Measurements from ENCODE around the gene IL32.

The IL32 gene

DNA sequence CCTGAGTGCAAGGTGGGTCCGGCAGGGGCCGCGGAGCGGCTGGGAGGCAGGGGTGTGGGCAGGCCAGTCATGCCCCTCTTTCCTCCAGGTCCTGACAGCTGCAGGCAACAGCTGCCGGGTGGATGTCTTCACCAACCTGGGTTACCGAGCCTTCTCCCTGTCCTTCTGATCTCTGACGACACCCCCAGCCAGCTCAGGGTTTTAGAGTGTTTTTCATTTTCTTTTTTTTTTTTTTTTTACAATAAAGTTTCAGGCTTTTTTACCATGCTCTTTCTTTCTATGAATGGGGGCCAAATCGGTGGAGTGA, 38.0 kb upstream of the IL32 start:
- no peaks in the 10 kb centered on the region for H3K9me3 ChIP-seq (ENCODE audit: control insufficient read depth, insufficient read depth, low read depth, low read length)
- POLR2A ChIA-PET: interaction anchor here (0.7 to 11.9 kb wide), 14 partner anchors 7 to 145 kb away, joined by 3 to 247 read pairs (median 6); partner anchors contain the start of genes KREMEN2, MMP25, TNFRSF12A and ZNF205
- CTCF ChIA-PET: interaction anchor here (0.5 to 9.2 kb wide), 18 partner anchors 8 to 1576 kb away, joined by 3 to 149 read pairs (median 4); partner anchors contain the start of genes BICDL2 and TNFRSF12A
- TF ChIP-seq YY1 (tag by site-specific recombination; IDR thresholded peaks at IDR 0.05) (no peak), ZNF391 (tag by site-specific recombination; IDR thresholded peaks at IDR 0.05; ENCODE audit: borderline replicate concordance, low read depth) (no peak), ZNF274 (IDR thresholded peaks at IDR 0.05; ENCODE audit: low read length) (no peak), ZNF274 (tag by site-specific recombination; IDR thresholded peaks at IDR 0.05; ENCODE audit: borderline replicate concordance) (no peak), ZNF335 (tag by site-specific recombination; conservative IDR thresholded peaks at IDR 0.05) (no peak), MYNN (tag by site-specific recombination; IDR thresholded peaks at IDR 0.05; ENCODE audit: borderline replicate concordance) (no peak), ZNF292 (tag by site-specific recombination; IDR thresholded peaks at IDR 0.05; ENCODE audit: borderline replicate concordance, low read depth) (no peak), ZNF791 (tag by site-specific recombination; IDR thresholded peaks at IDR 0.05) (no peak), ZNF701 (tag by site-specific recombination; IDR thresholded peaks at IDR 0.05) (no peak), ZNF585B (tag by site-specific recombination; IDR thresholded peaks at IDR 0.05) (no peak), ZNF350 (tag by site-specific recombination; IDR thresholded peaks at IDR 0.05) (no peak)
- TF ChIP-seq, protein P1, sequence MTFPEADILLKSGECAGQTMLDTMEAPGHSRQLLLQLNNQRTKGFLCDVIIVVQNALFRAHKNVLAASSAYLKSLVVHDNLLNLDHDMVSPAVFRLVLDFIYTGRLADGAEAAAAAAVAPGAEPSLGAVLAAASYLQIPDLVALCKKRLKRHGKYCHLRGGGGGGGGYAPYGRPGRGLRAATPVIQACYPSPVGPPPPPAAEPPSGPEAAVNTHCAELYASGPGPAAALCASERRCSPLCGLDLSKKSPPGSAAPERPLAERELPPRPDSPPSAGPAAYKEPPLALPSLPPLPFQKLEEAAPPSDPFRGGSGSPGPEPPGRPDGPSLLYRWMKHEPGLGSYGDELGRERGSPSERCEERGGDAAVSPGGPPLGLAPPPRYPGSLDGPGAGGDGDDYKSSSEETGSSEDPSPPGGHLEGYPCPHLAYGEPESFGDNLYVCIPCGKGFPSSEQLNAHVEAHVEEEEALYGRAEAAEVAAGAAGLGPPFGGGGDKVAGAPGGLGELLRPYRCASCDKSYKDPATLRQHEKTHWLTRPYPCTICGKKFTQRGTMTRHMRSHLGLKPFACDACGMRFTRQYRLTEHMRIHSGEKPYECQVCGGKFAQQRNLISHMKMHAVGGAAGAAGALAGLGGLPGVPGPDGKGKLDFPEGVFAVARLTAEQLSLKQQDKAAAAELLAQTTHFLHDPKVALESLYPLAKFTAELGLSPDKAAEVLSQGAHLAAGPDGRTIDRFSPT (tag by site-specific recombination; IDR thresholded peaks at IDR 0.05): no peak
- H3K4me1 ChIP-seq (ENCODE audit: control insufficient read depth, insufficient read depth, low read length): peaks cover 14% of the 10 kb centered on the region
- H3K4me3 ChIP-seq (ENCODE audit: low read depth, low read length): no peak overlapping the region
- peaks cover 0 to 22% of the 10 kb centered on the region in 2 experiments; a peak in 1 of 3 replicates for H3K36me3 ChIP-seq (ENCODE audit: control insufficient read depth in 2 of 2, insufficient read depth in 1 of 2, low read length in 2 of 2)
- no peak overlapping the region for H3K27ac ChIP-seq (ENCODE audit: extremely low read depth, low read depth, low read length)

DNA sequence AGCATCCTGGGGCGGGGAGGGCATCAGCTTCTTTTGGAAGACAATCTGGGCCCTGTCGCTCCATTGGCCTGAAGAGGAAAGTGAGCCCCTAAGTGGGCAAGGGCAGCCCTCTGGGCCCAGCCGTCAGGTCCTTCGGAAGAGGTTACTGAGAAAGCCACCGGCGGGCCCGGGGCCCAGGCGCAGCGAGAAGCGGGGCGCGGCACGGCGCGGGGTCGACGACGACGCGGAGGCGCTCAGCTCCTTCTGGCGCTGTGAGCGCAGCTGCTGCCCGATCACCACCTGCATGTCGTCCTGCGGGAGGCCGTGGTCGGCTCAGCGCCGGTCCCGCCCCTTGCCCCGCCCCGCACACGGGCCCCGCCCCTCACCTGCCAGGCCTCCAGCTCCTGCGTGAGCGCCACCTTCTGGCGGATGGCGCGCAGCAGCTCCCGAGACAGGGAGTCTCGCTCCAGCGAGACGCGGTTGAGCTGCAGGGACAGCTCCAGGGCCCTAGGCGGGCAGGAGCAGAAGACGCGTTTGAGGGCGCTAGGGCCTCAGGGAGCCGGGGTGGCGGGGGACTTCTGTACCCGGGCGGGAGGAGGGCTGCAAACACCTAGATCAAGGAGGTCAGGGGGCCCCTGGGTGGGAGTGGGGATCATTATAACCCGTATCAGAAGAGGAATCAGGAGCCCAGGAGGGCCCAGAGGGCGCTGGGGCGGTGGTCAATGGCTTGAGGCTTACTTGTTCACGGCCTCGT, 37.3 kb upstream of the IL32 start:
- H3K4me3 ChIP-seq (ENCODE audit: low read depth, low read length): no peak overlapping the region
- H3K27ac ChIP-seq (ENCODE audit: extremely low read depth, low read depth, low read length): no peak overlapping the region
- ChIA-PET CTCF (interaction anchor here (0.5 to 9.2 kb wide), 24 partner anchors 9 to 379 kb away, joined by 3 to 149 read pairs (median 4); partner anchors contain the start of genes BICDL2, MMP25 and TNFRSF12A), POLR2A (interaction anchor here (0.7 to 11.9 kb wide), 17 partner anchors 8 to 144 kb away, joined by 3 to 247 read pairs (median 5); partner anchors contain the start of genes KREMEN2, MMP25, PAQR4 and TNFRSF12A)
- H3K4me1 ChIP-seq (ENCODE audit: control insufficient read depth, insufficient read depth, low read length): peaks cover 7% of the 10 kb centered on the region
- no peaks in the 10 kb centered on the region for H3K9me3 ChIP-seq (ENCODE audit: control insufficient read depth, insufficient read depth, low read depth, low read length)
- H3K36me3 ChIP-seq (ENCODE audit: control insufficient read depth in 2 of 2, insufficient read depth in 1 of 2, low read length in 2 of 2): peaks cover 0 to 22% of the 10 kb centered on the region in 2 experiments; a peak in 1 of 3 replicates
- TF ChIP-seq, protein P2, sequence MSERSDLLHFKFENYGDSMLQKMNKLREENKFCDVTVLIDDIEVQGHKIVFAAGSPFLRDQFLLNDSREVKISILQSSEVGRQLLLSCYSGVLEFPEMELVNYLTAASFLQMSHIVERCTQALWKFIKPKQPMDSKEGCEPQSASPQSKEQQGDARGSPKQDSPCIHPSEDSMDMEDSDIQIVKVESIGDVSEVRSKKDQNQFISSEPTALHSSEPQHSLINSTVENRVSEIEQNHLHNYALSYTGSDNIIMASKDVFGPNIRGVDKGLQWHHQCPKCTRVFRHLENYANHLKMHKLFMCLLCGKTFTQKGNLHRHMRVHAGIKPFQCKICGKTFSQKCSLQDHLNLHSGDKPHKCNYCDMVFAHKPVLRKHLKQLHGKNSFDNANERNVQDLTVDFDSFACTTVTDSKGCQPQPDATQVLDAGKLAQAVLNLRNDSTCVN (tag by site-specific recombination; optimal IDR thresholded peaks at IDR 0.05): peak; percentile 72
- TF ChIP-seq ZNF596 (tag by site-specific recombination; IDR thresholded peaks at IDR 0.05): no peak
- no peak for TF ChIP-seq ZNF366 (tag by site-specific recombination; conservative IDR thresholded peaks at IDR 0.05)
- TF ChIP-seq ZNF621 (tag by site-specific recombination; IDR thresholded peaks at IDR 0.05): no peak
- TF ChIP-seq, protein P3, sequence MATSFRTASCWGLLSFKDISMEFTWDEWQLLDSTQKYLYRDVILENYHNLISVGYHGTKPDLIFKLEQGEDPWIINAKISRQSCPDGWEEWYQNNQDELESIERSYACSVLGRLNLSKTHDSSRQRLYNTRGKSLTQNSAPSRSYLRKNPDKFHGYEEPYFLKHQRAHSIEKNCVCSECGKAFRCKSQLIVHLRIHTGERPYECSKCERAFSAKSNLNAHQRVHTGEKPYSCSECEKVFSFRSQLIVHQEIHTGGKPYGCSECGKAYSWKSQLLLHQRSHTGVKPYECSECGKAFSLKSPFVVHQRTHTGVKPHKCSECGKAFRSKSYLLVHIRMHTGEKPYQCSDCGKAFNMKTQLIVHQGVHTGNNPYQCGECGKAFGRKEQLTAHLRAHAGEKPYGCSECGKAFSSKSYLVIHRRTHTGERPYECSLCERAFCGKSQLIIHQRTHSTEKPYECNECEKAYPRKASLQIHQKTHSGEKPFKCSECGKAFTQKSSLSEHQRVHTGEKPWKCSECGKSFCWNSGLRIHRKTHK (tag by site-specific recombination; IDR thresholded peaks at IDR 0.05): no peak
- TF ChIP-seq, protein P4, sequence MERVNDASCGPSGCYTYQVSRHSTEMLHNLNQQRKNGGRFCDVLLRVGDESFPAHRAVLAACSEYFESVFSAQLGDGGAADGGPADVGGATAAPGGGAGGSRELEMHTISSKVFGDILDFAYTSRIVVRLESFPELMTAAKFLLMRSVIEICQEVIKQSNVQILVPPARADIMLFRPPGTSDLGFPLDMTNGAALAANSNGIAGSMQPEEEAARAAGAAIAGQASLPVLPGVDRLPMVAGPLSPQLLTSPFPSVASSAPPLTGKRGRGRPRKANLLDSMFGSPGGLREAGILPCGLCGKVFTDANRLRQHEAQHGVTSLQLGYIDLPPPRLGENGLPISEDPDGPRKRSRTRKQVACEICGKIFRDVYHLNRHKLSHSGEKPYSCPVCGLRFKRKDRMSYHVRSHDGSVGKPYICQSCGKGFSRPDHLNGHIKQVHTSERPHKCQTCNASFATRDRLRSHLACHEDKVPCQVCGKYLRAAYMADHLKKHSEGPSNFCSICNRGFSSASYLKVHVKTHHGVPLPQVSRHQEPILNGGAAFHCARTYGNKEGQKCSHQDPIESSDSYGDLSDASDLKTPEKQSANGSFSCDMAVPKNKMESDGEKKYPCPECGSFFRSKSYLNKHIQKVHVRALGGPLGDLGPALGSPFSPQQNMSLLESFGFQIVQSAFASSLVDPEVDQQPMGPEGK (tag by site-specific recombination; IDR thresholded peaks at IDR 0.05): peak; percentile 29
- TF ChIP-seq, protein P5, sequence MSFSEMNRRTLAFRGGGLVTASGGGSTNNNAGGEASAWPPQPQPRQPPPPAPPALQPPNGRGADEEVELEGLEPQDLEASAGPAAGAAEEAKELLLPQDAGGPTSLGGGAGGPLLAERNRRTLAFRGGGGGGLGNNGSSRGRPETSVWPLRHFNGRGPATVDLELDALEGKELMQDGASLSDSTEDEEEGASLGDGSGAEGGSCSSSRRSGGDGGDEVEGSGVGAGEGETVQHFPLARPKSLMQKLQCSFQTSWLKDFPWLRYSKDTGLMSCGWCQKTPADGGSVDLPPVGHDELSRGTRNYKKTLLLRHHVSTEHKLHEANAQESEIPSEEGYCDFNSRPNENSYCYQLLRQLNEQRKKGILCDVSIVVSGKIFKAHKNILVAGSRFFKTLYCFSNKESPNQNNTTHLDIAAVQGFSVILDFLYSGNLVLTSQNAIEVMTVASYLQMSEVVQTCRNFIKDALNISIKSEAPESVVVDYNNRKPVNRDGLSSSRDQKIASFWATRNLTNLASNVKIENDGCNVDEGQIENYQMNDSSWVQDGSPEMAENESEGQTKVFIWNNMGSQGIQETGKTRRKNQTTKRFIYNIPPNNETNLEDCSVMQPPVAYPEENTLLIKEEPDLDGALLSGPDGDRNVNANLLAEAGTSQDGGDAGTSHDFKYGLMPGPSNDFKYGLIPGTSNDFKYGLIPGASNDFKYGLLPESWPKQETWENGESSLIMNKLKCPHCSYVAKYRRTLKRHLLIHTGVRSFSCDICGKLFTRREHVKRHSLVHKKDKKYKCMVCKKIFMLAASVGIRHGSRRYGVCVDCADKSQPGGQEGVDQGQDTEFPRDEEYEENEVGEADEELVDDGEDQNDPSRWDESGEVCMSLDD (tag by site-specific recombination; IDR thresholded peaks at IDR 0.05): no peak
- no peak for TF ChIP-seq ZFP3 (tag by site-specific recombination; IDR thresholded peaks at IDR 0.05; ENCODE audit: low read depth)
- TF ChIP-seq, protein P6, sequence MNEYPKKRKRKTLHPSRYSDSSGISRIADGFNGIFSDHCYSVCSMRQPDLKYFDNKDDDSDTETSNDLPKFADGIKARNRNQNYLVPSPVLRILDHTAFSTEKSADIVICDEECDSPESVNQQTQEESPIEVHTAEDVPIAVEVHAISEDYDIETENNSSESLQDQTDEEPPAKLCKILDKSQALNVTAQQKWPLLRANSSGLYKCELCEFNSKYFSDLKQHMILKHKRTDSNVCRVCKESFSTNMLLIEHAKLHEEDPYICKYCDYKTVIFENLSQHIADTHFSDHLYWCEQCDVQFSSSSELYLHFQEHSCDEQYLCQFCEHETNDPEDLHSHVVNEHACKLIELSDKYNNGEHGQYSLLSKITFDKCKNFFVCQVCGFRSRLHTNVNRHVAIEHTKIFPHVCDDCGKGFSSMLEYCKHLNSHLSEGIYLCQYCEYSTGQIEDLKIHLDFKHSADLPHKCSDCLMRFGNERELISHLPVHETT (tag by site-specific recombination; IDR thresholded peaks at IDR 0.05): no peak
- no peak for TF ChIP-seq ZNF548 (tag by site-specific recombination; IDR thresholded peaks at IDR 0.05)
- TF ChIP-seq ZNF660 (tag by site-specific recombination; IDR thresholded peaks at IDR 0.05): 0 out of 2 replicates have a peak, but pooled peaks have one; percentile 37

All from HEK293 (cell line).